ENCODE measurements around the gene ATAD1. TPM values are rescaled to one million over a fixed set of nuclear protein-coding genes. Genes with fewer than 3 reads are reported as not detected.

ATAD1 gene
- total RNA-seq, 2 donors from 2014 or later = 9.6 to 16.9 TPM

DNA sequence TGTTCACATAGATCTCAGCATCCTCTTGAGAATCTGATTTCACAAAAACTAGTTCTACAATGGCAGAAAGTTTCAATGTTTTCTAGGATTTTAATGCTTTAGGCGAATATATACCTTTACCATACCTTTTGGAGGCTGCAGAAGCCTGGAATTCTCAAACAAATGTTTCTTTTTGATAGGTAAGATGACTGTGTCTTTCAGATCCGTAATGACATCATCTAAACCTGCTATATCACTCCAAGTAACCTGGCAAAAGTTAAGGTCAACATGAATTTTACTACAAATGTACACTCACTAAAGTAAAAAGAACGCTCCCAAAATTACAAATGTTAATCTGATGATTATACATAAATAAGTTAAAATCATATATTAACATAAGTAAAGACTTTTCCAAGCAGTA is 27.8 kb downstream of the ATAD1 start:
- H3K27me3 ChIP-seq = no peaks in the 10 kb centered on the region
- H3K27ac ChIP-seq = no peak overlapping the region

DNA sequence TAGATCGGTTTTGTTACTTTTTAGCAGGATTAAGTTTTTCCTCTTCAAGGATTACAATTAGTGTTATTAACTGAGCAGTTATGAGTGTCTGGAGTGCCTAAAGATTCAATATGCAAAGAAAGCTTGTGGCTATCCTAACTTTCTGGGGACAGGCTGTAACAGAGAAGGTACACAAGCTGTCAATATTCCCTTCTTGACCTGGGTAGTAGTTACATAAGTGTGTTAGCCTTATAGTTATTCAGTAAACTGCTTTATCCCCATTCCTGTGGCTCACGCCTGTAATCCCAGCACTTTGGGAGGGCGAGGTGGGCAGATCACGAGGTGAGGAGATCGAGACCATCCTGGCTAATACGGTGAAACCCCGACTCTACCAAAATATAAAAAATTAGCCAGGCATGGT is 31.6 kb downstream of the ATAD1 start:
- TF ChIP-seq CTCF (IDR thresholded peaks at IDR 0.05) = no peak
- TF ChIP-seq POLR2A (IDR thresholded peaks at IDR 0.05) = no peak
- H3K36me3 ChIP-seq (replicated peaks in 1 of 2; ENCODE audit: insufficient read depth in 1 of 2, low read depth in 2 of 2) = peaks cover 0 to 6% of the 10 kb centered on the region in 2 donors
- WGBS, 2 donors = 96 to 97% methylated on average over 7 of the region's 7 CpGs

More for the DNA sequence above, 27.8 kb downstream of the ATAD1 start:
- WGBS, 2 donors = 89 to 94% methylated on average over 3 of the region's 3 CpGs
- no peak for DNase-seq
- no peak for TF ChIP-seq CTCF (IDR thresholded peaks at IDR 0.05)
- TF ChIP-seq POLR2A (IDR thresholded peaks at IDR 0.05) = no peak
- Histone ChIP-seq H3K36me3 (replicated peaks in 1 of 2; ENCODE audit: insufficient read depth in 1 of 2, low read depth in 2 of 2) (peaks cover 0 to 5% of the 10 kb centered on the region in 2 donors), H3K9me3 (no peaks in the 10 kb centered on the region), H3K4me1 (no peaks in the 10 kb centered on the region), H3K4me3 (no peak overlapping the region)
- ATAC-seq = no peak
- intact Hi-C loops (cut with DNase I) = no loop called here

DNA sequence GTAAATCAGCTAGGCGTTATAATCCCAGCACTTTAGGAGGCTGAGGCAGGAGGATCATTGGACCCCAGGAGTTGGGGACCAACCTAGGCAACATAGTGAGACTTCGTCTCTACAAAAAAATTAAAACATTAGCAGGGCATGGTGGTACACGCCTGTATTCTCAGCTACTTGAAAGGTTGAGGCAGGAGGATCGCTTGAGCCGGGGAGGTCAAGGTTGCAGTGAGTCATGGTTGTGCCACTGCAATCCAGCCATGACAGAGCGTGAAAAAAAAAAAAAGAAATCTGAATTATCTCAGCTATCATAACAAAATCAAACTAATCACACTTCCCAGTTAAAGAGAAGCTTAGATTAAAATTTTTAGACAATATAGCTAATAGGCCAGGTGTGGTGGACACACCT is 35.3 kb downstream of the ATAD1 start:
- Histone ChIP-seq H3K27ac (no peak overlapping the region), H3K4me3 (no peak overlapping the region), H3K27me3 (no peaks in the 10 kb centered on the region), H3K4me1 (no peaks in the 10 kb centered on the region), H3K9me3 (no peaks in the 10 kb centered on the region), H3K36me3 (replicated peaks in 1 of 2; ENCODE audit: insufficient read depth in 1 of 2, low read depth in 2 of 2) (peaks cover 0 to 9% of the 10 kb centered on the region in 2 donors)
- DNase-seq (no peak), ATAC-seq (no peak)
- WGBS, 2 donors = 93 to 96% methylated on average over 6 of the region's 6 CpGs
- TF ChIP-seq POLR2A (IDR thresholded peaks at IDR 0.05) (no peak), CTCF (IDR thresholded peaks at IDR 0.05) (no peak)
- intact Hi-C loops (cut with DNase I) = no loop called here

More for the DNA sequence above, 31.6 kb downstream of the ATAD1 start:
- Histone ChIP-seq H3K4me3 (no peak overlapping the region), H3K4me1 (no peaks in the 10 kb centered on the region), H3K27me3 (no peaks in the 10 kb centered on the region), H3K9me3 (no peaks in the 10 kb centered on the region), H3K27ac (no peak overlapping the region)
- ATAC-seq (no peak), DNase-seq (no peak)
- intact Hi-C loops (cut with DNase I) = no loop called here

DNA sequence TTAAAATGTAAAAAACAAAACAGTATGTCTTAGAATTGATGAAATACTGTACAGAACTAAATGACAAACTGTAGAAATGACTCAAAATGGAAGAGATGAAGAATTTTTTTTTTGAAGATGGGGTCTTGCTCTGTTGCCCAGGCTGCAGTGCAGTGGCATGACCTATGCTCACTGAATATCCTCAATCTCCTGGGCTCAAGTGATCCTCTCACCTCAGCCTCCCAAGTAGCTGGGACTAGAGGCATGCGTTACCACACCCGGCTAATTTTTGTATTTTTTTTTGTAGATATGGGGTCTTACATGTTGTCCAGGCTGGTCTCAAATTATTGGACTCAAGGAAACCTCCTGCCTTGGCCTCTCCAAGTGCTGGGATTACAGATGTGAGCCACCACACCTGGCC is 36.5 kb downstream of the ATAD1 start:
- Histone ChIP-seq H3K4me3 (no peak overlapping the region), H3K27ac (no peak overlapping the region), H3K9me3 (no peaks in the 10 kb centered on the region), H3K36me3 (replicated peaks in 1 of 2; ENCODE audit: insufficient read depth in 1 of 2, low read depth in 2 of 2) (peaks cover 0 to 9% of the 10 kb centered on the region in 2 donors), H3K27me3 (no peaks in the 10 kb centered on the region), H3K4me1 (no peaks in the 10 kb centered on the region)
- no peak for ATAC-seq
- TF ChIP-seq CTCF (IDR thresholded peaks at IDR 0.05) = no peak
- TF ChIP-seq POLR2A (IDR thresholded peaks at IDR 0.05) = no peak
- intact Hi-C loops (cut with DNase I) = no loop called here
- no peak for DNase-seq
- WGBS, 2 donors = 97% methylated on average over 2 of the region's 2 CpGs

GRCh38 chr10:87776328-87776727 is 41.7 kb downstream of the ATAD1 start:
- no peak for ATAC-seq
- intact Hi-C loops (cut with DNase I) = no loop called here
- TF ChIP-seq CTCF (IDR thresholded peaks at IDR 0.05) (no peak), POLR2A (IDR thresholded peaks at IDR 0.05) (no peak)

More at GRCh38 chr10:87776328-87776727, 41.7 kb downstream of the ATAD1 start:
- H3K36me3 ChIP-seq (replicated peaks in 1 of 2; ENCODE audit: insufficient read depth in 1 of 2, low read depth in 2 of 2) = peaks cover 0 to 10% of the 10 kb centered on the region in 2 donors
- no peaks in the 10 kb centered on the region for H3K27me3 ChIP-seq
- H3K27ac ChIP-seq = no peak overlapping the region
- no peak for DNase-seq
- 91 to 92% methylated on average over 6 of the region's 6 CpGs for WGBS, 2 donors
- H3K4me1 ChIP-seq = no peaks in the 10 kb centered on the region
- no peaks in the 10 kb centered on the region for H3K9me3 ChIP-seq
- H3K4me3 ChIP-seq = no peak overlapping the region
